HG03521 (cell line): ENCODE data around the gene STRN.
"Not testable (repeated sequence)": the region's sequence is repeated elsewhere in the genome, so short reads cannot be mapped to it uniquely, and the experiment has no call there.

Experiments
- ATAC-seq: cut with Tn5 transposase; IDR thresholded peaks from one replicate; pipeline ENCODE4 v1.9.1; 2021; ENCODE audit warnings: mild to moderate bottlenecking, moderate library complexity; ENCODE audit not compliant: unreplicated experiment

The STRN gene

GRCh38 chr2:36849265-36849664 lies 117.1 kb downstream of the STRN start:
- no peak for ATAC-seq

GRCh38 chr2:36843838-36844237 lies 122.5 kb downstream of the STRN start:
- no peak for ATAC-seq

GRCh38 chr2:36839976-36840617 lies 126.2 kb downstream of the STRN start:
- no peak for ATAC-seq

- ATAC-seq: no peak
Observed at GRCh38 chr2:36834731-36835524, 131.4 kb downstream of the STRN start.

- ATAC-seq: no peak
Observed at GRCh38 chr2:36834203-36834602, 132.1 kb downstream of the STRN start.

- no peak for ATAC-seq
Observed at GRCh38 chr2:36831185-36831584, 135.2 kb downstream of the STRN start.

GRCh38 chr2:36824683-36825082 lies 141.7 kb downstream of the STRN start:
- not testable (repeated sequence) for ATAC-seq

GRCh38 chr2:36824273-36824672 lies 142.1 kb downstream of the STRN start:
- no peak for ATAC-seq

GRCh38 chr2:36823862-36824261 lies 142.5 kb downstream of the STRN start:
- no peak for ATAC-seq

- no peak for ATAC-seq
Observed at GRCh38 chr2:36820942-36821605, 145.3 kb downstream of the STRN start.

- no peak for ATAC-seq
Observed at GRCh38 chr2:36819095-36819711, 147.1 kb downstream of the STRN start.

GRCh38 chr2:36818542-36818941 lies 147.8 kb downstream of the STRN start:
- ATAC-seq: no peak

GRCh38 chr2:36812196-36812595 lies 154.1 kb downstream of the STRN start:
- no peak for ATAC-seq

GRCh38 chr2:36811071-36811470 lies 155.3 kb downstream of the STRN start:
- ATAC-seq: no peak

GRCh38 chr2:36809069-36809445 lies 157.3 kb downstream of the STRN start:
- no peak for ATAC-seq

GRCh38 chr2:36808386-36809068 lies 157.8 kb downstream of the STRN start:
- no peak for ATAC-seq

- no peak for ATAC-seq
Observed at GRCh38 chr2:36807223-36807886, 159.0 kb downstream of the STRN start.

- no peak for ATAC-seq
Observed at GRCh38 chr2:36805635-36806224, 160.6 kb downstream of the STRN start.

GRCh38 chr2:36802952-36803351 lies 163.4 kb downstream of the STRN start:
- ATAC-seq: no peak

- no peak for ATAC-seq
Observed at GRCh38 chr2:36801088-36801487, 165.2 kb downstream of the STRN start.
